Activated T-cell treated with anti-CD3 and anti-CD28 coated beads for 1 hour (primary cell): ENCODE data around the gene TCF7L2.
"Not testable (repeated sequence)": the region's sequence is repeated elsewhere in the genome, so short reads cannot be mapped to it uniquely, and the experiment has no call there.

Experiments used
- DNase-seq: peaks from one replicate; pipeline ENCODE4 v3.0.0-alpha.2; 2020; ENCODE audit warnings: low read depth

TCF7L2 gene

GRCh38 chr10:113096128-113096996 lies 146.3 kb downstream of the TCF7L2 start:
- no peak for DNase-seq

- no peak for DNase-seq
Measured at GRCh38 chr10:113097036-113097435, 147.0 kb downstream of the TCF7L2 start.

GRCh38 chr10:113099431-113100183 lies 149.6 kb downstream of the TCF7L2 start:
- no peak for DNase-seq

- DNase-seq: no peak
Measured at GRCh38 chr10:113100281-113100680, 150.2 kb downstream of the TCF7L2 start.

GRCh38 chr10:113103131-113103840 lies 153.2 kb downstream of the TCF7L2 start:
- DNase-seq: no peak

GRCh38 chr10:113104047-113104446 lies 154.0 kb downstream of the TCF7L2 start:
- no peak for DNase-seq

- DNase-seq: peak; percentile 3
Measured at GRCh38 chr10:113108194-113108835, 158.3 kb downstream of the TCF7L2 start.

- DNase-seq: no peak
Measured at GRCh38 chr10:113108948-113109347, 158.9 kb downstream of the TCF7L2 start.

GRCh38 chr10:113109482-113109881 lies 159.4 kb downstream of the TCF7L2 start:
- DNase-seq: not testable (repeated sequence)

GRCh38 chr10:113111260-113111659 lies 161.2 kb downstream of the TCF7L2 start:
- DNase-seq: no peak

- no peak for DNase-seq
Measured at GRCh38 chr10:113111900-113112853, 162.1 kb downstream of the TCF7L2 start.

GRCh38 chr10:113113241-113113640 lies 163.2 kb downstream of the TCF7L2 start:
- DNase-seq: no peak

GRCh38 chr10:113113918-113114317 lies 163.9 kb downstream of the TCF7L2 start:
- no peak for DNase-seq

GRCh38 chr10:113115556-113115955 lies 165.5 kb downstream of the TCF7L2 start:
- no peak for DNase-seq

GRCh38 chr10:113118882-113119281 lies 168.8 kb downstream of the TCF7L2 start:
- no peak for DNase-seq

- DNase-seq: no peak
Measured at GRCh38 chr10:113119801-113120200, 169.8 kb downstream of the TCF7L2 start.

- no peak for DNase-seq
Measured at GRCh38 chr10:113121153-113121552, 171.1 kb downstream of the TCF7L2 start.

GRCh38 chr10:113122947-113123346 lies 172.9 kb downstream of the TCF7L2 start:
- DNase-seq: no peak

- no peak for DNase-seq
Measured at GRCh38 chr10:113124724-113125123, 174.7 kb downstream of the TCF7L2 start.

- DNase-seq: no peak
Measured at GRCh38 chr10:113125612-113126011, 175.6 kb downstream of the TCF7L2 start.
